Omental fat pad (tissue), 4 donors: ENCODE data around the gene SND1. TPM values are rescaled to one million over a fixed set of nuclear protein-coding genes. Genes with fewer than 3 reads are reported as not detected.

Source experiments
- ATAC-seq: fragments of 150-250 bp; one replicate; pipeline ENCODE4 v1.9.1; 2016; ENCODE audit warnings: mild to moderate bottlenecking, moderate library complexity; ENCODE audit not compliant: low FRiP score
- DNase-seq: peaks from one replicate; pipeline ENCODE4 v3.0.0-alpha.2; 2019; ENCODE audit warnings: low spot score
- total RNA-seq, 4 donors: library from RNA; depleted of rRNA; stranded (reverse); fragments of >200 nt; gene quantifications; one replicate each; pipeline ENCODE4 v1.1.0, GENCODE V29; 2016
- TF ChIP-seq, protein P1 (sequence below), 3 donors: fragments of 450-650 bp; IDR thresholded peaks; one replicate each; pipeline ENCODE4 v1.5.1; 2016 to 2017; ENCODE audit warnings: antibody characterized with exemption in 3 of 3, mild to moderate bottlenecking in 3 of 3, moderate library complexity in 2 of 3

SND1 gene
- total RNA-seq, 4 donors from 2014 or later, result 90.8 to 140 (median 125) TPM

DNA sequence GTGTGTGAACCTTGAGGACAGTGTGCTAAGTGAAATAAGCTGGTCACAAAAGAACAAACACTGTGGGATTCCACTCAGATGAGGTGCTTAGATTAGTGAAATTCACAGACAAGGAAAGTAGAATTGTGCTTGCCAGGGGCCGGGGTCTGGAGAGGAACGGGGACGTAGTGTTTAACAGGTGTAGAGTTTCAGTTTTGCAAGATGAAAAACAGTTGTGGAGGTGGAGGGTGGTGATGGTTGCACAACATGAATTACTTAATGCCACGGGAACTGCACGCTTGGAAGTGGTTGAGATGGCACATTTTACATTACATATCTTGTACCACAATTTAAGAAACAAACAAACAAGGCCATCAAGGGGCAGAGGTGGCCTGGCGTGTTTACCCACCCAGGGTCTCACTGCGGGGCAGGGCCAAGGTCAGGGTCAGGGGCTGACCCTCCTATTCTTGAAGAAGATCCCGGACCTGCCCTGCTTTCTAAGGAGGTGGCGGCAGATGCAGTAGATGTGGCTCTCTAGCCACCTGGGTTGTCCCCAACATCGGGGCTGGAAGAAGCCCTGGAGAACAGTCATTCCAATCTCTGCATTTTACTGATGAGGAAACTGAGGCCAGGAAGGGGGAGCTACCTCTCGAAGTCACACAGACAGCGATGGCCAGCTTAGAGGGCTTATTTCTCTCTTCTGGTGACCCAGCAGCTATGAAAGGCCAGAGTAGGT lies 470.7 kb downstream of the SND1 start:
- DNase-seq (no peak), ATAC-seq (no peak)
- TF ChIP-seq, protein P1, sequence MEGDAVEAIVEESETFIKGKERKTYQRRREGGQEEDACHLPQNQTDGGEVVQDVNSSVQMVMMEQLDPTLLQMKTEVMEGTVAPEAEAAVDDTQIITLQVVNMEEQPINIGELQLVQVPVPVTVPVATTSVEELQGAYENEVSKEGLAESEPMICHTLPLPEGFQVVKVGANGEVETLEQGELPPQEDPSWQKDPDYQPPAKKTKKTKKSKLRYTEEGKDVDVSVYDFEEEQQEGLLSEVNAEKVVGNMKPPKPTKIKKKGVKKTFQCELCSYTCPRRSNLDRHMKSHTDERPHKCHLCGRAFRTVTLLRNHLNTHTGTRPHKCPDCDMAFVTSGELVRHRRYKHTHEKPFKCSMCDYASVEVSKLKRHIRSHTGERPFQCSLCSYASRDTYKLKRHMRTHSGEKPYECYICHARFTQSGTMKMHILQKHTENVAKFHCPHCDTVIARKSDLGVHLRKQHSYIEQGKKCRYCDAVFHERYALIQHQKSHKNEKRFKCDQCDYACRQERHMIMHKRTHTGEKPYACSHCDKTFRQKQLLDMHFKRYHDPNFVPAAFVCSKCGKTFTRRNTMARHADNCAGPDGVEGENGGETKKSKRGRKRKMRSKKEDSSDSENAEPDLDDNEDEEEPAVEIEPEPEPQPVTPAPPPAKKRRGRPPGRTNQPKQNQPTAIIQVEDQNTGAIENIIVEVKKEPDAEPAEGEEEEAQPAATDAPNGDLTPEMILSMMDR (IDR thresholded peaks at IDR 0.05), result no peak

DNA sequence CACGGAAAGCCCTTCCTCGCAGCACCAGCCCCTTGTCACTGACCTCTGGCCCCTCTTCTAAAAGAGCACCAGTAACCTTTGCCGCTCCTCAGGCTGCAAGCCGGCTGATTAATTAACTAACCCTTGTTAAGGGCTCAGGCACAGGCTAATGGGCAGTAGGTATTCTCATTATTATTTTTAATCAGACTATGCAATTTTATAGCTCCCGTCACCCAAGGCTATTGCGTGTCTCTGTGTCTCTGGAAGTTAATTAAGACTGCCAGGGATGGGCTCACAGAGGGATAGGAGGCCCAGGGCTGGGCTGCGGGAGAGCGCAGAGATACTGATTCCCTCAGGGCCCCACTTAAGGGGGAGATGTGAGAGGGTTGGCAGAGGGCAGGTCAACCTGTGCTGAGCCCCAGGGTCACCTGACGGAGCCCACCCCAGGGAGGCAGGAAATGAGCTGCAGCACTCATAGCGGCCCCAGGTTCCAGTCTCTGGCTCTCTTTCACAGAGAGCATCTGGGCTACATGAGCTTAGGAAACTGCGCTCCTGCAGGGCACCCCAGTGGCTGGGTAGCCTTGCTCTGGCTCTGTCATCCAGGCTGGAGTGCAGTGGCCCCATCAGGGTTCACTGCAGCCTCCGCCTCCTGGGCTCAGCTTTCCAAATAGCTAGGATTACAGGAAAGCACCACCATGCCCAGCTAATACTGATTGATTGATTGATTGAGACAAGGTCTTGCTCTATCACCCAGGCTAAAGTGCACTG lies 471.5 kb downstream of the SND1 start:
- TF ChIP-seq, protein P1 (IDR thresholded peaks at IDR 0.05), result no peak
- no peak for DNase-seq
- no peak for ATAC-seq

DNA sequence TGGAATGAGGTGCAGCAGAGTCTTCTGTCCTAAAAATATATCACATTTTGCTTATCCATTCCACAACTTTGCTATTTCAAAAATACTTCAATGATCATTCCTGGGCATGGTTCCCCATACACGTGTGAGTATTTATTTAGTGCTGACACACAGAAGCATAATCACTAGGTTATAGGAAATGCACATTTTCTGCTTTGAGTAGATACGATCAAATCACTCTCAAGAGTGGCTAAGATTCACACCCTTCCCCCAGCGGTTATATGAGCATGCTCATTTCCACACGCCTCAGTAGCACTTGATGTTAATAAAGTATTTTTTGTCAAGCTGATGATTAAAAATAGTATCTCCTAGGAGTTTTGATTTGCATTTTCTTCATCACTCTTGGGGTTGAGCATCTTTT lies 472.8 kb downstream of the SND1 start:
- TF ChIP-seq, protein P1 (IDR thresholded peaks at IDR 0.05), result no peak
- DNase-seq, result no peak
- ATAC-seq, result no peak

DNA sequence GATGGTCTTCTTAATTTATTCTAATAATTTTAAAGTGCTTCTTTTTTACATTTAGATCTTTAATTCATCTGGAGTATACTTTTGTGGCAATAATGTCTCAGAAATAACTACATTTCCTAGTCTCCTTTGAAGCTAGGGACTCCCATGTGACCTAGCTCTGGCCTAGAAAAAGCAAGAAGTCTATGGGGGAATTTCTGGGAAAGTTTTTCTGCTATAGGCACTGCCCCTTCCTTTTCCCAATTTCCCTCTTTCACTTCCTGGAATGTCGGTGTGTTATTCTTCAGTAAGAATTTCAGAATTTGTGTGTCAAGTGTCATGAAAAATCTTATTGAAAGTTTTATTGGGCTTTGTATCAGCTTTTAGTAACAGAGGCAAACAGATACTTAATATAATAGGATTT lies 473.8 kb downstream of the SND1 start:
- DNase-seq, result no peak
- TF ChIP-seq, protein P1 (IDR thresholded peaks at IDR 0.05), result no peak
- ATAC-seq, result no peak

DNA sequence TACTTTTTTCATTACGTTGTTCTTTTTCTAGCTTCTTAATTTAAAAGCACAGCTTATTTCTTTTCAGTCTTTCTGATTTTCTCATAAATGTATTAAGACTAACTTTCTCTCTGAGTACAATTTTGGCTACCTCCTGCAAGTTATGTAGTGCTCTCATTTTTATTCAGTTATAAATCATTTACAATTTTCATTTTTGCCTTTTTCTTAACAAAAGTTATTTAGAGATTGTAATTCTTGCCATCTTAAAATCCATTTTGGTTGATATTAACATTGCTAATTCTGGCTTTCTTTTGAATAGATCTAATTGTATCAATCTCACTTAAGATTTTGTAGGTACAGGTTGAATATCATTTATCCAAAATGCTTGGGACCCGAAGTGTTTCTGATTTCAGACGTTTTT lies 476.4 kb downstream of the SND1 start:
- DNase-seq, result no peak
- TF ChIP-seq, protein P1 (IDR thresholded peaks at IDR 0.05), result no peak
- no peak for ATAC-seq

DNA sequence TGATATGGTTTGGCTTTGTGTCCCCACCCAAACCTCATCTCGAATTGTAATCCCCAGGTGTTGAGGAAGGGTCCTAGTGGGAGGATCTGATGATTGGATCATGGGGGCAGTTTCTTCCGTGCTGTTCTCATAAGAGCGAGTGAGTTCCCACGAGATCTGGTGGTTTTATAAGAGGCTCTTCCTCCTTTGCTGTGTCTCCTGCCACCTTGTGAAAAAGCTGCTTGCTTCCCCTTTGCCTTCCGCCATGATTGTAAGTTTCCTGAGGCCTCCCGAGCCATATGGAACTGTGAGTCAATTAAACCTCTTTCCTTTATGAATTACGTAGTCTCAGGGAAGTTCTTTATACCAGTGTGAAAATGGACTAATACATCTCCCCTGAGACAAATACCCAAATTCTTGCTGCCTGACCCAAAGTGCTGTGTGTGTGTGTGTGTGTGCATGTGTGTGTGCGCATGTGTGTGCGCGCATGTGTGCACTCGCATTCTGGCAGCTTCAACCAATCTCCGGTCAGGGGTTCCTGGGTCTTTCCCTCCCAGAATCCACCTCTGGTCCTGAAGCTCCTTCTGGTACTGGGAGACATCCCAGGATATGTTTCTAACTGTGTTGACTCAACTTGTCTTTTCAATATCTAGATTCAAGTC lies 477.4 kb downstream of the SND1 start:
- DNase-seq, result no peak
- TF ChIP-seq, protein P1 (IDR thresholded peaks at IDR 0.05), result no peak
- ATAC-seq, result no peak
